ENCODE results near the gene DGKA.

DNA sequence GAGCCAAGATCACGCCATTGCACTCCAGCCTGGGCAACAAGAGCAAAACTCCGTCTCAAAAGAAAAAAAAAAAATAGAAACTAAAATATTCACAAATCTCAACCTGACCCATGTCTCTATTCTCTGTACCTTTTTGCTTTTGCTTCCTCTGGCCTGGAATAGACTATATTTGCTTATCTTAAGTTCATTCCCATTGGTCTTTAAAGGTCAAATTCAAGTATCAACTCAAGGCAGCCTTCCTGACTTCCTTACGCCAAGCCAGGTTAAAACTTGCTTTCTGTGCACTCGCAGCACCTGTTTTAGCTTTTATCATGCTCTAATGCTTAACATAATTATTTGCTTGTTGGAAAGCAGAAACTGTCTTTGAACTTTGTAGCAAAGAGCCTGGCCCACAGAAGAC lies 18.1 kb upstream of the DGKA start:
- TF ChIP-seq IKZF1 (IDR thresholded peaks at IDR 0.05) (no peak), ZNF138 (CRISPR knock-in tag; IDR thresholded peaks at IDR 0.05; ENCODE audit: low read depth) (no peak), ZNF770 (CRISPR knock-in tag; IDR thresholded peaks at IDR 0.05) (no peak), AFF4 (CRISPR knock-in tag; IDR thresholded peaks at IDR 0.05) (no peak), RFX5 (IDR thresholded peaks at IDR 0.05; ENCODE audit: low read depth, low read length) (no peak), FOXA1 (IDR thresholded peaks at IDR 0.05) (no peak), FOXA1 (CRISPR knock-in tag; IDR thresholded peaks at IDR 0.05) (no peak), ONECUT2 (CRISPR knock-in tag; IDR thresholded peaks at IDR 0.05) (no peak), FOXM1 (CRISPR knock-in tag; IDR thresholded peaks at IDR 0.05) (no peak)
- TF ChIP-seq, protein P1, sequence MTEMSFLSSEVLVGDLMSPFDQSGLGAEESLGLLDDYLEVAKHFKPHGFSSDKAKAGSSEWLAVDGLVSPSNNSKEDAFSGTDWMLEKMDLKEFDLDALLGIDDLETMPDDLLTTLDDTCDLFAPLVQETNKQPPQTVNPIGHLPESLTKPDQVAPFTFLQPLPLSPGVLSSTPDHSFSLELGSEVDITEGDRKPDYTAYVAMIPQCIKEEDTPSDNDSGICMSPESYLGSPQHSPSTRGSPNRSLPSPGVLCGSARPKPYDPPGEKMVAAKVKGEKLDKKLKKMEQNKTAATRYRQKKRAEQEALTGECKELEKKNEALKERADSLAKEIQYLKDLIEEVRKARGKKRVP (CRISPR knock-in tag; IDR thresholded peaks at IDR 0.05), result no peak
- TF ChIP-seq, protein P2, sequence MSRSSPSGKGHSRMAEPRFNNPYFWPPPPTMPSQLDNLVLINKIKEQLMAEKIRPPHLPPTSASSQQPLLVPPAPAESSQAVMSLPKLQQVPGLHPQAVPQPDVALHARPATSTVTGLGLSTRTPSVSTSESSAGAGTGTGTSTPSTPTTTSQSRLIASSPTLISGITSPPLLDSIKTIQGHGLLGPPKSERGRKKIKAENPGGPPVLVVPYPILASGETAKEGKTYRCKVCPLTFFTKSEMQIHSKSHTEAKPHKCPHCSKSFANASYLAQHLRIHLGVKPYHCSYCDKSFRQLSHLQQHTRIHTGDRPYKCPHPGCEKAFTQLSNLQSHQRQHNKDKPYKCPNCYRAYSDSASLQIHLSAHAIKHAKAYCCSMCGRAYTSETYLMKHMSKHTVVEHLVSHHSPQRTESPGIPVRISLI (CRISPR knock-in tag; IDR thresholded peaks at IDR 0.05; ENCODE audit: borderline replicate concordance), result no peak
